ENCODE data around the gene CRB3. TPM values are rescaled to one million over a fixed set of nuclear protein-coding genes. Genes with fewer than 3 reads are reported as not detected.

Gene CRB3
- total and polyA plus RNA-seq, 9 of the 15 experiments (the other 6 are each of a cell fraction or from before 2014, with no cell fraction given), result 0.49 TPM; not detected in 8

GRCh38 chr19:6460099-6460884 lies 3.8 kb upstream of the CRB3 start (continued):
- TF ChIP-seq HES1 (IDR thresholded peaks at IDR 0.05; ENCODE audit: low read depth) (no peak), ZNF445 (CRISPR knock-in tag; IDR thresholded peaks at IDR 0.05; ENCODE audit: low read depth) (no peak), ELK1 (CRISPR knock-in tag; IDR thresholded peaks at IDR 0.05) (no peak), MAZ (CRISPR knock-in tag; conservative IDR thresholded peaks at IDR 0.05 in 1 of 2, IDR thresholded peaks at IDR 0.05 in 1 of 2) (peak; percentile 67 to 94; a peak in 3 of 4 replicates), ZNF655 (CRISPR knock-in tag; IDR thresholded peaks at IDR 0.05) (no peak), NFATC3 (IDR thresholded peaks at IDR 0.05) (no peak), POLR2G (IDR thresholded peaks at IDR 0.05; ENCODE audit: low read depth, low read length) (peak; percentile 67), TRIM28 (IDR thresholded peaks at IDR 0.05) (no peak), POLR2AphosphoS5 (IDR thresholded peaks at IDR 0.05; ENCODE audit: control insufficient read depth, insufficient read depth, low read depth, low read length) (no peak), RNF219 (CRISPR knock-in tag; IDR thresholded peaks at IDR 0.05) (no peak), ARHGAP35 (IDR thresholded peaks at IDR 0.05; ENCODE audit: partially characterized antibody) (no peak), HOXB6 (CRISPR knock-in tag; IDR thresholded peaks at IDR 0.05; ENCODE audit: borderline replicate concordance) (no peak), NR3C1 (CRISPR knock-in tag; IDR thresholded peaks at IDR 0.05) (no peak), NELFE (IDR thresholded peaks at IDR 0.05; ENCODE audit: insufficient read depth, insufficient read length) (no peak), ZNF134 (CRISPR knock-in tag; conservative IDR thresholded peaks at IDR 0.05) (no peak), MBD1 (CRISPR knock-in tag; IDR thresholded peaks at IDR 0.05) (no peak), RHOXF2B (CRISPR knock-in tag; conservative IDR thresholded peaks at IDR 0.05) (no peak), BRD4 (IDR thresholded peaks at IDR 0.05) (no peak), KAT7 (CRISPR knock-in tag; IDR thresholded peaks at IDR 0.05; ENCODE audit: borderline replicate concordance) (peak; percentile 69; the same call in 1 of the 2 replicates), MAFG (tag; conservative IDR thresholded peaks at IDR 0.05) (no peak), PRMT5 (CRISPR knock-in tag; IDR thresholded peaks at IDR 0.05) (no peak), FIP1L1 (IDR thresholded peaks at IDR 0.05; ENCODE audit: low read depth, low read length, poor library complexity, severe bottlenecking) (peak; percentile 68)

Data from K562 (cell line).